Measurements from ENCODE around the gene KCNK7.
A peak's percentile ranks its signal among the peaks of the same experiment; 100 is the strongest.
"Not testable (repeated sequence)": the region's sequence is repeated elsewhere in the genome, so short reads cannot be mapped to it uniquely, and the experiment has no call there.

The KCNK7 gene

GRCh38 chr11:65572356-65573051, 23.1 kb downstream of the KCNK7 start, which contains the start of gene FAM89B:
Gene FAM89B (plus strand): TSS chr11:65572538. CDS start chr11:65572670, 132 bp downstream.
- DNase-seq (ENCODE audit: low read depth): peak; percentile 85

DNA sequence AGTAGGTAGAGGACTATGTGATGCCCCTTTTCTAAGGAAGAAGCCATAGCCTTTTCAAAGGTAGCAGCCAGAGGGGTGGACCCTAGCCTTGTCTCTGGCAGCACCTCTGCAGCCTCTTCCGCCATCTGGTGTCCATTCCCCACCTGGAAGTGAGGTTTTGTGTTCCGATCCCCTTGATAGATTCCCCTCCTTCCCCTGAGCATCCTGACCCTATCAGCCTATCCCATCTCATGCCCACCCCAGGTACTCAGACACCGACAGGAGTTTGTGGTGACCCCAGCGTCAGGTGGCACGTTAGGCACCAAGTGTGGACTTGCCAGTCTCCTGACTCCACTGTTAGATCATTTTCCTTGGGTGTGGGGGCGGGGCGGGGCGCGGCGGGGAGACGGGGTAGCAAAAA, 23.7 kb downstream of the KCNK7 start:
- no peak for DNase-seq (ENCODE audit: low read depth)

GRCh38 chr11:65571420-65571819, 24.2 kb downstream of the KCNK7 start:
- DNase-seq (ENCODE audit: low read depth): no peak

GRCh38 chr11:65569973-65570918, 25.4 kb downstream of the KCNK7 start, which contains the start of gene ZNRD2:
Gene ZNRD2 (plus strand): TSS chr11:65570477. CDS start chr11:65570492, 15 bp downstream.
- DNase-seq (ENCODE audit: low read depth): peak; percentile 93

GRCh38 chr11:65569164-65569972, 26.2 kb downstream of the KCNK7 start:
- DNase-seq (ENCODE audit: low read depth): peak; percentile 37

DNA sequence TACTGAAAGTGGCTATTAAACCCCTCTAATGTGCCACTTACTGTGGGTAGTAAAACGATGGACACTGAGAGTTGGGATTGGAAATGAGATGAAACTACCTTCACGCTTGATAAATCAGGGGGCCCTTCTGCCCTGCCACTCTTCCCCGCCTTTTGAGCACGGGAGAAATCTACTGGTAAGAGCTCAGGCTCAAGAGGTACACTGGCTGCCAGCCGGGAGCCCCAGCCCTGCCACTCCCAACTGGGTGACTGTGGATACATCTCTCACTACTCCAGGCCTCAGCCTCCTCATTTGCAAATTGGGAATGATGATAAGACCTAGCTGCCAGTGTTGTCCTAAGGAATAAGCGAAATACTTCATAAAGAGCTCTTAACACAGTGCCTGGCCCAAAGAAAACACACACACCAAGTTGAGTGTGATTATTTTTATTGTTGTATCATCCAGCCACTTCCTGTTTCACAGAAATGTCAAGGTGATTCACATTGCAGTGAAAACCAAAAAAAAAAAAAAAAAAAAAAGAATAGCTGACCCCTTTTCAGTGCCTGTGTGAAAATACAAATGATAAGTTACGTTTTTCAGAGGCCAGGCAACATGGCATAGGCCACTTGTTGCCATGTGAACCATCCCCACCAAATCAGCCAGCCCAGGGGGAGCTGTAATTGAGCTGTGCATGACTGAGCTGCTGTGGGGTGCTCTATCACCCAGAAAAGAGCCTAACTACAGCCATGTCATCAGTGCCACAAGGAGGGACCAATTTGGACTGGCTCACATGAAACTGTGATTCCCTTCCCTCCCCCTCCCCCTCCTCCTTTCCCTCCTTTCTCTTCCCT, 29.8 kb downstream of the KCNK7 start:
- DNase-seq (ENCODE audit: low read depth): no peak

DNA sequence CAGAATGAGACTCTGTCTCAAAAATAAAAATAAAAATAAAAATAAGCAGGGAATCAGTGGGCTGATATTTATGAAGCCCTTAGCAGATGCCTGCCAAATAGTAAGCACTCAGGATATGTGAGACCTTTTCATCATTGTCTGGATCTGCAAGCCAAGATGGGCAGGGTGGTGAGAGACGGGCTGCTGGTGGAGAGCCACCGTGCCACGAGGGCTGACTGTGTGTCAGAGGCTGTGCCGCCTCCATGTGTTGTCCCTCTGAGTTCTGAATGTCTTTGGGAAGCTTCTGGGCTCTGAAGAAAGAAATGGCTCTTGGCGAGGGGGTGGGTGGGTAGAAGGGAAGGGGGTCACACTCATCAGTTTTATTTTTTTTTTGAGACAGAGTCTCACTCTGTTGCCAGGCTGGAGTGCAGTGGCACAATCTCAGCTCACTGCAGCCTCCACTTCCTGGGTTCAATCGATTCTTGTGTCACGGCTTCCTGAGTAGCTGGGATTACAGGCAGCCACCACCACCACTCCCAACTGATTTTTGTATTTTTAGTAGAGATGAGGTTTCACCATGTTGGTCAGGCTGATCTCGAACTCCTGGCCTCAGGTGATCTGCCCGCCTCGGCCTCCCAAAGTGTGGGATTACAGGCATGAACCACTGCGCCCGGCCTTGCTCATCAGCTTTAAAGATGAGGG, 30.6 kb downstream of the KCNK7 start:
- not testable (repeated sequence) for DNase-seq (ENCODE audit: low read depth)

- DNase-seq (ENCODE audit: low read depth): no peak
Observed at GRCh38 chr11:65563601-65564000, 32.0 kb downstream of the KCNK7 start.

DNA sequence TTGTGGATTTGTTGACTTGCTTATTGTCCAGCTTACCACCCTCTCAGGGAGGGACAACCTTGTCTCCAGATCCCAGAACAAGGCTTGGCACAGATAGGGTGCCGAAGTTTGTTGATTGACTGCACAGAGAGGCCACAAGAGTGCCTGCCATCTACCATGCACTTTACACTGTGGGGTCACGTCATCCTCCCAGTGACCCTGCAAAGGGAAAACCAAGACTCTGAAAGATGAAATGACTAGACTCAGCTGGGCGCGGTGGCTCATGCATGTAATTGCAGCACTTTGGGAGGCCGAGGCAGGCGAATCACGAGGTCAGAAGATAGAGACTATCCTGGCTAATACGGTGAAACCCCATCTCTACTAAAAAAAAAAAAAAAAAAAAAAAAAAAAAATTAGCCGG, 32.8 kb downstream of the KCNK7 start:
- no peak for DNase-seq (ENCODE audit: low read depth)

- no peak for DNase-seq (ENCODE audit: low read depth)
Observed at GRCh38 chr11:65562020-65562419, 33.6 kb downstream of the KCNK7 start.

- DNase-seq (ENCODE audit: low read depth): no peak
Observed at GRCh38 chr11:65560555-65561418, 34.8 kb downstream of the KCNK7 start.

DNA sequence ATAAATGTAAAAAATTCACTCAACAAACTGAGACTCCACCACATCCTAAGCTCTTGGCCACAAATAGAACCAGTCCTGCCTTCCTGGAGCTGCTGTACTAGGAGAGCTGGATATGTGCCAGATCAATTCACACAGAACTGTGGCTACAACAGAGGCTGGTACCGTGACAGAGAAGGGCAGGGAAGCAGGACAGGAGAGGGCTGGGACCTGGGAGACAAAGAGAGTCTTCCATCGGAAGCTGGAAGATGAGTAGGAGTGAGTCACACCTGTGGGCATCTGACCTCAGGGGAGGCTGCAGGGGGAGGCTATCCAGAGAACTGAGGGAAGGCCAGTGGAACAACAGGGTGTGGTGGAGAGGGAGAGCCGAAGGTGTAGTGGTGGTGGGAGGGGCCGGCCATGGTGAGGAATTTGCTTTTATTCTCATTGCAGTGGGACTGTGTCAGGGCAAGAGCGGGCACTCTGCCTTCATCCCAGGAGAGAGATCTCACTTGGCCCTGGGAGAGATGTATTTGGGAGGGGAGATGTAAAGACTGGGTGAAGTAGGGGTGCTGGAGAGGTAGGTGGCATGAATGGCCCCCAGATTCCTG, 35.6 kb downstream of the KCNK7 start:
- no peak for DNase-seq (ENCODE audit: low read depth)

DNA sequence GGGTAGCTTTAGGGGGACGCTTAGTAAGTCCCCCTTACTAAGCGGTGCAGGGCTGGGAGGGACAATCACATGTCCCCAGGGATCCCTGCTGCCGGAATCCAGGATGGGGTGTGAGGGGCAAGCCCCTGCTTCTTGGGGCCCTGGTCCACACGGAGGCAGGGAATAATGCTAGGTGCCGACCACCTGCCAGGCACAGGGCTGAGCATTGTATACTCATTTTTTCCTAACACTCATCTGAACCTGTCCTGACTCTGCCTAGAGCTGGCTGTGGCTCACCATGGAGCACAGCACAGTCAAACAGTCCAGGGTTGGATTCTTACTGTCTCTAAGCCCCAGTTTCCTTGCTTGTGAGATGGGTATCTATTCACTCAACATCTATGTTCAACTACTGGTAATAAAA, 36.1 kb downstream of the KCNK7 start:
- DNase-seq (ENCODE audit: low read depth): no peak

GRCh38 chr11:65558930-65559509, 36.6 kb downstream of the KCNK7 start:
- no peak for DNase-seq (ENCODE audit: low read depth)

GRCh38 chr11:65558002-65558929, 37.3 kb downstream of the KCNK7 start, which contains the start of gene LTBP3:
Gene LTBP3 (minus strand): TSS chr11:65558359. CDS start chr11:65557959, 400 bp downstream.
- DNase-seq (ENCODE audit: low read depth): no peak

- DNase-seq (ENCODE audit: low read depth): no peak
Observed at GRCh38 chr11:65557280-65558001, 38.2 kb downstream of the KCNK7 start.

Data from stimulated activated CD8-positive, alpha-beta memory T cell treated with anti-CD3 and anti-CD28 coated beads, Interleukin-15, amount 100 ng/mL, for 1 hour (primary cell).